WTC11 (cell line): ENCODE measurements around the gene MYO1H. TPM values are rescaled to one million over a fixed set of nuclear protein-coding genes. Genes with fewer than 3 reads are reported as not detected.

Experiments
- ATAC-seq: fragments of 200-7000 bp; cut with Tn5 transposase; 2 replicates; pipeline ENCODE4 v1.10.0; 2021; ENCODE audit warnings: mild to moderate bottlenecking, moderate library complexity
- CTCF ChIA-PET: fragments of 300-600 bp; sonication (Branson Sonifier 250); formaldehyde crosslinking; loops from one replicate; lab custom pipeline; 2021; ENCODE audit warnings: antibody characterized with exemption; lab: Charles Lee
- POLR2A ChIA-PET: fragments of 350-600 bp; sonication (Branson Sonifier 250); formaldehyde crosslinking; loops from one replicate; lab custom pipeline; 2021; ENCODE audit warnings: antibody characterized with exemption; lab: Charles Lee
- DNase-seq: peaks from one replicate; pipeline ENCODE4 v3.0.0; 2021; ENCODE audit warnings: low spot score
- H3K27ac Mint-ChIP-seq: 2 replicates; pipeline ENCODE4 v1.8.0; 2021; ENCODE audit warnings: mixed read lengths
- H3K27me3 Mint-ChIP-seq: 2 replicates; pipeline ENCODE4 v1.8.0; 2021; ENCODE audit warnings: low read depth, mild to moderate bottlenecking, moderate library complexity, mixed read lengths
- H3K36me3 Mint-ChIP-seq: 2 replicates; pipeline ENCODE4 v1.8.0; 2021; ENCODE audit warnings: mixed read lengths
- H3K4me1 Mint-ChIP-seq: 2 replicates; pipeline ENCODE4 v1.8.0; 2022; ENCODE audit warnings: mixed read lengths
- H3K4me3 Mint-ChIP-seq: 2 replicates; pipeline ENCODE4 v1.8.0; 2021; ENCODE audit warnings: mild to moderate bottlenecking, moderate library complexity, mixed read lengths
- H3K9me3 Mint-ChIP-seq: 2 replicates; pipeline ENCODE4 v1.8.0; 2021; ENCODE audit warnings: mixed read lengths
- CREM ChIP-seq: sonication (generic); formaldehyde crosslinking; IDR thresholded peaks from 2 replicates; pipeline ENCODE4 v1.8.1; 2022; ENCODE audit warnings: mild to moderate bottlenecking, missing genetic modification reagents, moderate library complexity
- ELF4 ChIP-seq: sonication (generic); formaldehyde crosslinking; IDR thresholded peaks from 2 replicates; pipeline ENCODE4 v1.8.1; 2022; ENCODE audit warnings: low read depth, mild to moderate bottlenecking, moderate library complexity, missing genetic modification reagents
- FOXK1 ChIP-seq: sonication (generic); formaldehyde crosslinking; IDR thresholded peaks from 2 replicates; pipeline ENCODE4 v1.8.0; 2022; ENCODE audit warnings: mild to moderate bottlenecking, moderate library complexity, missing genetic modification reagents
- FOXP1 ChIP-seq: sonication (generic); formaldehyde crosslinking; IDR thresholded peaks from 2 replicates; pipeline ENCODE4 v1.8.0; 2022; ENCODE audit warnings: missing genetic modification reagents, mild to moderate bottlenecking, moderate library complexity, borderline replicate concordance
- GABPB1 ChIP-seq: sonication (generic); formaldehyde crosslinking; IDR thresholded peaks from 2 replicates; pipeline ENCODE4 v1.8.1; 2023; ENCODE audit warnings: mild to moderate bottlenecking, missing genetic modification reagents
- GTF2I ChIP-seq: fragments of 250-450 bp; sonication (Bioruptor Pico); conservative IDR thresholded peaks from 2 replicates; pipeline ENCODE4 v1.4.0; 2021; ENCODE audit warnings: mild to moderate bottlenecking
- IRF2 ChIP-seq: sonication (generic); formaldehyde crosslinking; IDR thresholded peaks from 2 replicates; pipeline ENCODE4 v1.8.0; 2022; ENCODE audit warnings: low read depth, missing genetic modification reagents, borderline replicate concordance
- JUN ChIP-seq: sonication (generic); formaldehyde crosslinking; IDR thresholded peaks from 2 replicates; pipeline ENCODE4 v1.8.0; 2023; ENCODE audit warnings: mild to moderate bottlenecking, missing genetic modification reagents
- NFYB ChIP-seq: sonication (generic); formaldehyde crosslinking; conservative IDR thresholded peaks from 2 replicates; pipeline ENCODE4 v1.8.0; 2022; ENCODE audit warnings: low read depth, missing genetic modification reagents
- NR1H2 ChIP-seq: sonication (generic); formaldehyde crosslinking; IDR thresholded peaks from 2 replicates; pipeline ENCODE4 v1.9.0; 2021; ENCODE audit warnings: mild to moderate bottlenecking, moderate library complexity, missing genetic modification reagents
- OVOL2 ChIP-seq: fragments of 250-450 bp; sonication (Bioruptor Pico); IDR thresholded peaks from 2 replicates; pipeline ENCODE4 v1.9.0; 2021; ENCODE audit warnings: mild to moderate bottlenecking, borderline replicate concordance
- RELA ChIP-seq: sonication (generic); formaldehyde crosslinking; IDR thresholded peaks from 2 replicates; pipeline ENCODE4 v1.8.1; 2022; ENCODE audit warnings: missing genetic modification reagents, mild to moderate bottlenecking, borderline replicate concordance
- RORB ChIP-seq: fragments of 250-450 bp; sonication (Bioruptor Pico); IDR thresholded peaks from 2 replicates; pipeline ENCODE4 v1.9.0; 2021; ENCODE audit warnings: mild to moderate bottlenecking
- SMAD4 ChIP-seq: sonication (generic); formaldehyde crosslinking; IDR thresholded peaks from 2 replicates; pipeline ENCODE4 v1.8.0; 2022; ENCODE audit warnings: mild to moderate bottlenecking, missing genetic modification reagents
- SP1 ChIP-seq: sonication (generic); formaldehyde crosslinking; conservative IDR thresholded peaks from 2 replicates; pipeline ENCODE4 v1.8.1; 2022; ENCODE audit warnings: missing genetic modification reagents
- ZNF317 ChIP-seq: sonication (generic); formaldehyde crosslinking; IDR thresholded peaks from 2 replicates; pipeline ENCODE4 v1.8.1; 2023; ENCODE audit warnings: low read depth, mild to moderate bottlenecking, moderate library complexity, missing genetic modification reagents, borderline replicate concordance
- ZNF396 ChIP-seq: fragments of 250-450 bp; sonication (Bioruptor Pico); IDR thresholded peaks from 2 replicates; pipeline ENCODE4 v1.8.0; 2021; ENCODE audit warnings: mild to moderate bottlenecking, moderate library complexity, borderline replicate concordance
- ZNF423 ChIP-seq: fragments of 250-450 bp; sonication (Bioruptor Pico); IDR thresholded peaks from 2 replicates; pipeline ENCODE4 v2.1.2; 2022; ENCODE audit warnings: mild to moderate bottlenecking, moderate library complexity
- total RNA-seq: library from RNA; stranded (reverse); gene quantifications from 3 replicates; pipeline ENCODE4 v1.2.3, GENCODE V29; 2021
- TF ChIP-seq, protein P1 (sequence below): sonication (generic); formaldehyde crosslinking; IDR thresholded peaks from 2 replicates; pipeline ENCODE4 v1.8.1; 2023; ENCODE audit warnings: mild to moderate bottlenecking, missing genetic modification reagents
- TF ChIP-seq, protein P2 (sequence below): sonication (generic); formaldehyde crosslinking; IDR thresholded peaks from 2 replicates; pipeline ENCODE4 v1.8.1; 2022; ENCODE audit warnings: low read depth, missing genetic modification reagents, borderline replicate concordance
- TF ChIP-seq, protein P3 (sequence below): sonication (generic); formaldehyde crosslinking; IDR thresholded peaks from 2 replicates; pipeline ENCODE4 v1.8.1; 2023; ENCODE audit warnings: mild to moderate bottlenecking, moderate library complexity, missing genetic modification reagents
- TF ChIP-seq, protein P4 (sequence below): sonication (generic); formaldehyde crosslinking; IDR thresholded peaks from 2 replicates; pipeline ENCODE4 v1.8.0; 2022; ENCODE audit warnings: missing genetic modification reagents
- TF ChIP-seq, protein P5 (sequence below): fragments of 250-450 bp; sonication (Bioruptor Pico); IDR thresholded peaks from 2 replicates; pipeline ENCODE4 v1.9.0; 2021; ENCODE audit warnings: mild to moderate bottlenecking, borderline replicate concordance

MYO1H gene
- total RNA-seq, 1 experiment from 2014 or later = 0.44 TPM

DNA sequence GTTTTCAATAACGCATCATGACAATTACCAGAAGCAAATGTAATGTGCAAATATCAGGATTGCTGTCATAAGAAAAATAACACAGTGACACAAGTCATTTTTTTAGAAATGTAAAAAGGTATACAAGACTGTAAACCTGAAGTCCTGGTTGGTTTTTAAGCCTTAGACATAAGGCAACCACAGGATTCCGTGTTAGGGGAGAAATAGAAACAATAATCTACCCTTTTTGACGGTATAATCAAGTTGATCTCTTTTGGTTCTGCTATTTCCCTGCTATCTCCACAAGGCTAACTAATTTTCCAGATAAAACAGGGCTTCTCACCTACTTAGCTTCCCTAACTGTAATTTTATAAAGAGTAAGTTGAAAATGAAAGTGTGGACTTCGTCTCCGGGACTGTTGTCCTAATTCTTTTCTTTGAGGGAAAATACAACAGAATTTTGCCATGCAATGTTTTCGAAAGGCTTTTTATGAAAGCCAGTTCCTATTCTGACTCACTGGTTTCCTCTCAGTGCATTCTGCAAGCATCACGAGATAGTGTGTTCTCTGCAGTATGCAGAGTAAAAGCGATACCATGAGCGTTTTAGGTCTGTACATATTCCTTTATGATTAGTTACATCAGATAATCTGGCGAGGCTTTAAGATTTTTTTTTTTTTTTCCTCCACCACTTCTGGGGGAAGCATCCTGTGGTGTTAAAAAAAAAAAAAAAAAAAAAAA lies 10.6 kb downstream of the MYO1H start:
- DNase-seq (no peak), ATAC-seq (no peak)
- no peaks in the 10 kb centered on the region; the same call in 1 of the 2 replicates for H3K27me3 Mint-ChIP-seq
- peaks cover 4% of the 10 kb centered on the region for H3K4me1 Mint-ChIP-seq
- H3K9me3 Mint-ChIP-seq = no peaks in the 10 kb centered on the region
- ChIA-PET POLR2A (no interaction called here), CTCF (no interaction called here)
- no peaks in the 10 kb centered on the region for H3K36me3 Mint-ChIP-seq
- no peak overlapping the region for H3K27ac Mint-ChIP-seq
- TF ChIP-seq SP1 (CRISPR knock-in tag) = no peak
- no peak for TF ChIP-seq IRF2 (CRISPR knock-in tag)
- no peak for TF ChIP-seq GTF2I (CRISPR knock-in tag)
- TF ChIP-seq FOXK1 = no peak
- TF ChIP-seq GABPB1 (CRISPR knock-in tag) = no peak
- no peak for TF ChIP-seq ZNF317 (CRISPR knock-in tag)
- no peak for TF ChIP-seq ELF4 (CRISPR knock-in tag)
- TF ChIP-seq OVOL2 (CRISPR knock-in tag) = no peak
- TF ChIP-seq, protein P1, sequence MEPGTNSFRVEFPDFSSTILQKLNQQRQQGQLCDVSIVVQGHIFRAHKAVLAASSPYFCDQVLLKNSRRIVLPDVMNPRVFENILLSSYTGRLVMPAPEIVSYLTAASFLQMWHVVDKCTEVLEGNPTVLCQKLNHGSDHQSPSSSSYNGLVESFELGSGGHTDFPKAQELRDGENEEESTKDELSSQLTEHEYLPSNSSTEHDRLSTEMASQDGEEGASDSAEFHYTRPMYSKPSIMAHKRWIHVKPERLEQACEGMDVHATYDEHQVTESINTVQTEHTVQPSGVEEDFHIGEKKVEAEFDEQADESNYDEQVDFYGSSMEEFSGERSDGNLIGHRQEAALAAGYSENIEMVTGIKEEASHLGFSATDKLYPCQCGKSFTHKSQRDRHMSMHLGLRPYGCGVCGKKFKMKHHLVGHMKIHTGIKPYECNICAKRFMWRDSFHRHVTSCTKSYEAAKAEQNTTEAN (CRISPR knock-in tag) = no peak
- TF ChIP-seq CREM = no peak
- TF ChIP-seq NFYB (CRISPR knock-in tag) = no peak
- no peak for TF ChIP-seq JUN (CRISPR knock-in tag)
- no peak for TF ChIP-seq ZNF396 (CRISPR knock-in tag)
- TF ChIP-seq, protein P2, sequence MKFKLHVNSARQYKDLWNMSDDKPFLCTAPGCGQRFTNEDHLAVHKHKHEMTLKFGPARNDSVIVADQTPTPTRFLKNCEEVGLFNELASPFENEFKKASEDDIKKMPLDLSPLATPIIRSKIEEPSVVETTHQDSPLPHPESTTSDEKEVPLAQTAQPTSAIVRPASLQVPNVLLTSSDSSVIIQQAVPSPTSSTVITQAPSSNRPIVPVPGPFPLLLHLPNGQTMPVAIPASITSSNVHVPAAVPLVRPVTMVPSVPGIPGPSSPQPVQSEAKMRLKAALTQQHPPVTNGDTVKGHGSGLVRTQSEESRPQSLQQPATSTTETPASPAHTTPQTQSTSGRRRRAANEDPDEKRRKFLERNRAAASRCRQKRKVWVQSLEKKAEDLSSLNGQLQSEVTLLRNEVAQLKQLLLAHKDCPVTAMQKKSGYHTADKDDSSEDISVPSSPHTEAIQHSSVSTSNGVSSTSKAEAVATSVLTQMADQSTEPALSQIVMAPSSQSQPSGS (CRISPR knock-in tag) = no peak
- no peak for TF ChIP-seq ZNF423 (CRISPR knock-in tag)
- TF ChIP-seq RELA (CRISPR knock-in tag) = no peak
- TF ChIP-seq, protein P3, sequence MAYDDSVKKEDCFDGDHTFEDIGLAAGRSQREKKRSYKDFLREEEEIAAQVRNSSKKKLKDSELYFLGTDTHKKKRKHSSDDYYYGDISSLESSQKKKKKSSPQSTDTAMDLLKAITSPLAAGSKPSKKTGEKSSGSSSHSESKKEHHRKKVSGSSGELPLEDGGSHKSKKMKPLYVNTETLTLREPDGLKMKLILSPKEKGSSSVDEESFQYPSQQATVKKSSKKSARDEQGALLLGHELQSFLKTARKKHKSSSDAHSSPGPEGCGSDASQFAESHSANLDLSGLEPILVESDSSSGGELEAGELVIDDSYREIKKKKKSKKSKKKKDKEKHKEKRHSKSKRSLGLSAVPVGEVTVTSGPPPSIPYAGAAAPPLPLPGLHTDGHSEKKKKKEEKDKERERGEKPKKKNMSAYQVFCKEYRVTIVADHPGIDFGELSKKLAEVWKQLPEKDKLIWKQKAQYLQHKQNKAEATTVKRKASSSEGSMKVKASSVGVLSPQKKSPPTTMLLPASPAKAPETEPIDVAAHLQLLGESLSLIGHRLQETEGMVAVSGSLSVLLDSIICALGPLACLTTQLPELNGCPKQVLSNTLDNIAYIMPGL = no peak
- no peak for TF ChIP-seq SMAD4 (CRISPR knock-in tag)
- H3K4me3 Mint-ChIP-seq = no peak overlapping the region

DNA sequence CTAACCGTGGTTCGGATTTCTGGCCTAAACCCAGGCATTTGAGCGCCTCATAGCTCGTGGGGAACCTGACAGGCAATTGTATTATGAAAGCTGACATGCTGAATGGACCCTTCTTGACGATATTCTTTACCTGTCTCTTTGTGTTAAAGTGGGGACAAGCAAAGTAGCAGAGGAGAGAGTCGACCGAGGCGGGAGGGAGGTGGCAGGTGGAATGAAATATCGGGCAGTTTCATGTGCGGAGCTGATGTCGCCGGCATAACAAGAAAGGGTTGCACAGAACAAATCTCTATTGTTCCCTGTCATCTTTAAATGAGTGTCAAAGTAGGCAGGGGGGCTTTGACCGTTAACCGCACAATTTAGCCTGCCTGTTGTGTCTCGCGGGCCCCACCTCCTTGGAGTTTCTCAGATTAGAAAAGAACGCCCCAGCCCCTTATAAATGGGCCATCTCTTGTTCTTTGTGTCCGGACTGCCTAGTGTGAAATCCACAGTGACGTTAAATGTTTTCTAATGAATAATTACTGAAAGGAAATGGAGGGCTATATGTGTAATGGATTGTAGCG lies 11.5 kb downstream of the MYO1H start:
- DNase-seq (no peak), ATAC-seq (no peak)
- POLR2A ChIA-PET = no interaction called here
- H3K9me3 Mint-ChIP-seq = no peaks in the 10 kb centered on the region
- no peaks in the 10 kb centered on the region; the same call in 1 of the 2 replicates for H3K27me3 Mint-ChIP-seq
- H3K4me1 Mint-ChIP-seq = peaks cover 4% of the 10 kb centered on the region
- H3K27ac Mint-ChIP-seq = no peak overlapping the region
- no peak overlapping the region for H3K4me3 Mint-ChIP-seq
- CTCF ChIA-PET = interaction anchor here (0.6 to 0.7 kb wide), 2 partner anchors 95 to 246 kb away, joined by 3 read pairs; no protein-coding TSS in a partner anchor
- H3K36me3 Mint-ChIP-seq = no peaks in the 10 kb centered on the region
- TF ChIP-seq RORB (CRISPR knock-in tag) (no peak), NR1H2 (CRISPR knock-in tag) (no peak), ELF4 (CRISPR knock-in tag) (no peak), ZNF423 (CRISPR knock-in tag) (no peak), FOXP1 (no peak)
- TF ChIP-seq, protein P4, sequence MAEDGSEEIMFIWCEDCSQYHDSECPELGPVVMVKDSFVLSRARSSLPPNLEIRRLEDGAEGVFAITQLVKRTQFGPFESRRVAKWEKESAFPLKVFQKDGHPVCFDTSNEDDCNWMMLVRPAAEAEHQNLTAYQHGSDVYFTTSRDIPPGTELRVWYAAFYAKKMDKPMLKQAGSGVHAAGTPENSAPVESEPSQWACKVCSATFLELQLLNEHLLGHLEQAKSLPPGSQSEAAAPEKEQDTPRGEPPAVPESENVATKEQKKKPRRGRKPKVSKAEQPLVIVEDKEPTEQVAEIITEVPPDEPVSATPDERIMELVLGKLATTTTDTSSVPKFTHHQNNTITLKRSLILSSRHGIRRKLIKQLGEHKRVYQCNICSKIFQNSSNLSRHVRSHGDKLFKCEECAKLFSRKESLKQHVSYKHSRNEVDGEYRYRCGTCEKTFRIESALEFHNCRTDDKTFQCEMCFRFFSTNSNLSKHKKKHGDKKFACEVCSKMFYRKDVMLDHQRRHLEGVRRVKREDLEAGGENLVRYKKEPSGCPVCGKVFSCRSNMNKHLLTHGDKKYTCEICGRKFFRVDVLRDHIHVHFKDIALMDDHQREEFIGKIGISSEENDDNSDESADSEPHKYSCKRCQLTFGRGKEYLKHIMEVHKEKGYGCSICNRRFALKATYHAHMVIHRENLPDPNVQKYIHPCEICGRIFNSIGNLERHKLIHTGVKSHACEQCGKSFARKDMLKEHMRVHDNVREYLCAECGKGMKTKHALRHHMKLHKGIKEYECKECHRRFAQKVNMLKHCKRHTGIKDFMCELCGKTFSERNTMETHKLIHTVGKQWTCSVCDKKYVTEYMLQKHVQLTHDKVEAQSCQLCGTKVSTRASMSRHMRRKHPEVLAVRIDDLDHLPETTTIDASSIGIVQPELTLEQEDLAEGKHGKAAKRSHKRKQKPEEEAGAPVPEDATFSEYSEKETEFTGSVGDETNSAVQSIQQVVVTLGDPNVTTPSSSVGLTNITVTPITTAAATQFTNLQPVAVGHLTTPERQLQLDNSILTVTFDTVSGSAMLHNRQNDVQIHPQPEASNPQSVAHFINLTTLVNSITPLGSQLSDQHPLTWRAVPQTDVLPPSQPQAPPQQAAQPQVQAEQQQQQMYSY = no peak
- TF ChIP-seq, protein P5, sequence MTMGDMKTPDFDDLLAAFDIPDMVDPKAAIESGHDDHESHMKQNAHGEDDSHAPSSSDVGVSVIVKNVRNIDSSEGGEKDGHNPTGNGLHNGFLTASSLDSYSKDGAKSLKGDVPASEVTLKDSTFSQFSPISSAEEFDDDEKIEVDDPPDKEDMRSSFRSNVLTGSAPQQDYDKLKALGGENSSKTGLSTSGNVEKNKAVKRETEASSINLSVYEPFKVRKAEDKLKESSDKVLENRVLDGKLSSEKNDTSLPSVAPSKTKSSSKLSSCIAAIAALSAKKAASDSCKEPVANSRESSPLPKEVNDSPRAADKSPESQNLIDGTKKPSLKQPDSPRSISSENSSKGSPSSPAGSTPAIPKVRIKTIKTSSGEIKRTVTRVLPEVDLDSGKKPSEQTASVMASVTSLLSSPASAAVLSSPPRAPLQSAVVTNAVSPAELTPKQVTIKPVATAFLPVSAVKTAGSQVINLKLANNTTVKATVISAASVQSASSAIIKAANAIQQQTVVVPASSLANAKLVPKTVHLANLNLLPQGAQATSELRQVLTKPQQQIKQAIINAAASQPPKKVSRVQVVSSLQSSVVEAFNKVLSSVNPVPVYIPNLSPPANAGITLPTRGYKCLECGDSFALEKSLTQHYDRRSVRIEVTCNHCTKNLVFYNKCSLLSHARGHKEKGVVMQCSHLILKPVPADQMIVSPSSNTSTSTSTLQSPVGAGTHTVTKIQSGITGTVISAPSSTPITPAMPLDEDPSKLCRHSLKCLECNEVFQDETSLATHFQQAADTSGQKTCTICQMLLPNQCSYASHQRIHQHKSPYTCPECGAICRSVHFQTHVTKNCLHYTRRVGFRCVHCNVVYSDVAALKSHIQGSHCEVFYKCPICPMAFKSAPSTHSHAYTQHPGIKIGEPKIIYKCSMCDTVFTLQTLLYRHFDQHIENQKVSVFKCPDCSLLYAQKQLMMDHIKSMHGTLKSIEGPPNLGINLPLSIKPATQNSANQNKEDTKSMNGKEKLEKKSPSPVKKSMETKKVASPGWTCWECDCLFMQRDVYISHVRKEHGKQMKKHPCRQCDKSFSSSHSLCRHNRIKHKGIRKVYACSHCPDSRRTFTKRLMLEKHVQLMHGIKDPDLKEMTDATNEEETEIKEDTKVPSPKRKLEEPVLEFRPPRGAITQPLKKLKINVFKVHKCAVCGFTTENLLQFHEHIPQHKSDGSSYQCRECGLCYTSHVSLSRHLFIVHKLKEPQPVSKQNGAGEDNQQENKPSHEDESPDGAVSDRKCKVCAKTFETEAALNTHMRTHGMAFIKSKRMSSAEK = no peak
